Cardiac muscle cell (in vitro differentiated cells and primary cell): ENCODE results near the gene FGA. TPM values are rescaled to one million over a fixed set of nuclear protein-coding genes. Genes with fewer than 3 reads are reported as not detected.

ENCODE experiments used
- DNase-seq, 2 donors: peaks; one replicate each; pipeline versions ENCODE4 v3.0.0 to v3.0.0-alpha.2; 2010 to 2017; ENCODE audit warnings: low read depth in 1 of 2, low spot score in 1 of 2
- H3K27ac ChIP-seq: fragments of 200-600 bp; sonication (generic); 2 replicates; pipeline ENCODE4 v1.5.1; 2016
- H3K27me3 ChIP-seq: fragments of 200-600 bp; sonication (generic); 2 replicates; pipeline ENCODE4 v1.6.0; 2016; ENCODE audit warnings: control low read depth
- H3K36me3 ChIP-seq: fragments of 200-600 bp; sonication (generic); 2 replicates; pipeline ENCODE4 v1.5.1; 2016; ENCODE audit warnings: control low read depth
- H3K4me1 ChIP-seq: fragments of 200-600 bp; sonication (generic); 2 replicates; pipeline ENCODE4 v1.8.1; 2017; ENCODE audit warnings: low read depth, mild to moderate bottlenecking, mixed run types
- H3K4me3 ChIP-seq: fragments of 200-600 bp; sonication (generic); 2 replicates; pipeline ENCODE4 v1.5.1; 2016; ENCODE audit warnings: mild to moderate bottlenecking
- H3K9me3 ChIP-seq: fragments of 200-600 bp; sonication (generic); 2 replicates; pipeline ENCODE4 v1.5.1; 2017; ENCODE audit warnings: low read depth, mild to moderate bottlenecking, control low read depth
- CTCF ChIP-seq: IDR thresholded peaks from 2 replicates; pipeline ENCODE4 v1.5.1; 2012; ENCODE audit warnings: low read depth, mild to moderate bottlenecking, low read length
- polyA plus RNA-seq: library from polyadenylated mRNA; unstranded; fragments of >200 nt; fragmentation: Nextera tagmentation; extraction: Ambion mirVana; gene quantifications from 2 replicates; pipeline ENCODE4 v1.2.1, GENCODE V29; 2016
- total RNA-seq: library from RNA; depleted of rRNA; stranded (reverse); fragments of >200 nt; gene quantifications from 2 replicates; pipeline ENCODE4 v1.2.3, GENCODE V29; 2016

Gene FGA
- total and polyA plus RNA-seq, 2 experiments from 2014 or later: 0.31 TPM; not detected in 1

- H3K27ac ChIP-seq: no peak overlapping the region
Measured at GRCh38 chr4:154565704-154566103, 24.8 kb downstream of the FGA start.

GRCh38 chr4:154564311-154564710 is 26.2 kb downstream of the FGA start:
- H3K4me1 ChIP-seq: no peaks in the 10 kb centered on the region
- H3K27ac ChIP-seq: no peak overlapping the region
- TF ChIP-seq CTCF: no peak
- H3K4me3 ChIP-seq: no peak overlapping the region
- no peaks in the 10 kb centered on the region for H3K36me3 ChIP-seq
- no peak for DNase-seq
- H3K27me3 ChIP-seq: no peaks in the 10 kb centered on the region
- H3K9me3 ChIP-seq: no peaks in the 10 kb centered on the region

More at GRCh38 chr4:154565704-154566103, 24.8 kb downstream of the FGA start:
- no peak for DNase-seq
- Histone ChIP-seq H3K9me3 (no peaks in the 10 kb centered on the region), H3K4me1 (no peaks in the 10 kb centered on the region), H3K27me3 (no peaks in the 10 kb centered on the region), H3K4me3 (no peak overlapping the region), H3K36me3 (no peaks in the 10 kb centered on the region)
- no peak for TF ChIP-seq CTCF

GRCh38 chr4:154562697-154563254 is 27.8 kb downstream of the FGA start, which contains the start of gene FGB:
Gene FGB, plus strand, starts transcription at chr4:154563011. Its CDS starts 8 bp downstream, at chr4:154563019.
- Histone ChIP-seq H3K9me3 (no peaks in the 10 kb centered on the region), H3K36me3 (no peaks in the 10 kb centered on the region), H3K27me3 (no peaks in the 10 kb centered on the region), H3K4me3 (no peak within 1 kb of the TSS), H3K4me1 (no peaks in the 10 kb centered on the region), H3K27ac (no peak within 1 kb of the TSS)
- DNase-seq: no peak
- no peak for TF ChIP-seq CTCF

- H3K4me1 ChIP-seq: no peaks in the 10 kb centered on the region
- no peak for TF ChIP-seq CTCF
- no peak overlapping the region for H3K27ac ChIP-seq
- H3K4me3 ChIP-seq: no peak overlapping the region
- H3K27me3 ChIP-seq: no peaks in the 10 kb centered on the region
- no peaks in the 10 kb centered on the region for H3K9me3 ChIP-seq
- peak in 1 of 2 donors; percentile 34 for DNase-seq
- H3K36me3 ChIP-seq: no peaks in the 10 kb centered on the region
Measured at GRCh38 chr4:154560824-154561231, 29.7 kb downstream of the FGA start.

- DNase-seq: no peak
- Histone ChIP-seq H3K27me3 (no peaks in the 10 kb centered on the region), H3K4me3 (no peak overlapping the region), H3K27ac (no peak overlapping the region), H3K9me3 (no peaks in the 10 kb centered on the region), H3K36me3 (no peaks in the 10 kb centered on the region), H3K4me1 (no peaks in the 10 kb centered on the region)
- TF ChIP-seq CTCF: no peak
Measured at GRCh38 chr4:154560419-154560801, 30.1 kb downstream of the FGA start.
